MM.1S (cell line): ENCODE results near the gene RAB6B.

ENCODE experiments used
- DNase-seq: peaks from one replicate; pipeline ENCODE4 v3.0.0-alpha.2; 2015
- H2AFZ ChIP-seq: fragments of 300-600 bp; sonication (generic); 2 replicates; pipeline ENCODE4 v1.6.0; 2016; ENCODE audit warnings: antibody characterized with exemption, low read length
- H3F3A ChIP-seq: fragments of 300-600 bp; sonication (generic); 2 replicates; pipeline ENCODE4 v1.6.1; 2016; ENCODE audit warnings: mild to moderate bottlenecking, antibody characterized with exemption, low read length, moderate library complexity, mixed read lengths; ENCODE audit not compliant: insufficient read depth
- H3K27ac ChIP-seq: fragments of 300-600 bp; sonication (generic); 2 replicates; pipeline ENCODE4 v1.5.1; 2016; ENCODE audit warnings: mild to moderate bottlenecking, low read length
- H3K27me3 ChIP-seq: fragments of 300-600 bp; sonication (generic); replicated peaks from 2 replicates; pipeline ENCODE4 v1.6.0; 2016; ENCODE audit warnings: low read length; ENCODE audit not compliant: insufficient read depth
- H3K36me3 ChIP-seq: fragments of 300-600 bp; sonication (generic); replicated peaks from 2 replicates; pipeline ENCODE4 v1.6.1; 2016; ENCODE audit warnings: mild to moderate bottlenecking, low read length, mixed read lengths; ENCODE audit not compliant: insufficient read depth
- H3K4me1 ChIP-seq: fragments of 300-600 bp; sonication (generic); 2 replicates; pipeline ENCODE4 v1.6.1; 2016; ENCODE audit warnings: low read length, mixed read lengths
- H3K4me2 ChIP-seq: fragments of 300-600 bp; sonication (generic); 2 replicates; pipeline ENCODE4 v1.6.0; 2016; ENCODE audit warnings: low read depth, low read length
- H3K4me3 ChIP-seq: fragments of 300-600 bp; sonication (generic); 2 replicates; pipeline ENCODE4 v1.5.1; 2016; ENCODE audit warnings: low read length, mixed read lengths
- H3K79me2 ChIP-seq: fragments of 300-600 bp; sonication (generic); 2 replicates; pipeline ENCODE4 v1.6.1; 2016; ENCODE audit warnings: mixed run types, low read length, mixed read lengths
- H3K9ac ChIP-seq: fragments of 300-600 bp; sonication (generic); 2 replicates; pipeline ENCODE4 v1.6.1; 2016; ENCODE audit warnings: low read length, mixed read lengths
- H3K9me2 ChIP-seq: fragments of 300-600 bp; sonication (generic); replicated peaks from 2 replicates; pipeline ENCODE4 v1.6.1; 2016; ENCODE audit warnings: mild to moderate bottlenecking, low read length, mixed read lengths; ENCODE audit not compliant: insufficient read depth
- H3K9me3 ChIP-seq: fragments of 300-600 bp; sonication (generic); replicated peaks from 2 replicates; pipeline ENCODE4 v1.6.1; 2016; ENCODE audit warnings: mild to moderate bottlenecking, low read length, mixed read lengths; ENCODE audit not compliant: insufficient read depth
- H4K20me1 ChIP-seq: fragments of 300-600 bp; sonication (generic); 2 replicates; pipeline ENCODE4 v1.6.1; 2016; ENCODE audit warnings: mild to moderate bottlenecking, low read length, moderate library complexity, mixed read lengths; ENCODE audit not compliant: insufficient read depth
- EZH2 ChIP-seq: fragments of 300-600 bp; sonication (generic); optimal IDR thresholded peaks from 2 replicates; pipeline ENCODE3; 2017; ENCODE audit warnings: low read depth, mild to moderate bottlenecking, antibody characterized with exemption, low read length, mixed read lengths
- EZH2phosphoT487 ChIP-seq: fragments of 300-600 bp; sonication (generic); IDR thresholded peaks from 2 replicates; pipeline ENCODE4 v1.6.1; 2018; ENCODE audit warnings: antibody characterized with exemption, low read length
- TF ChIP-seq, protein P1 (sequence below): fragments of 300-600 bp; sonication (generic); IDR thresholded peaks from 2 replicates; pipeline ENCODE4 v1.5.1; 2016; ENCODE audit warnings: antibody characterized with exemption, low read length, mixed read lengths

RAB6B gene

GRCh38 chr3:133887074-133887802 lies 8.4 kb downstream of the RAB6B start:
- Histone ChIP-seq H3K9ac (no peak overlapping the region), H3K4me2 (no peak overlapping the region), H3K9me2 (no peaks in the 10 kb centered on the region), H3K9me3 (no peaks in the 10 kb centered on the region), H3K36me3 (no peaks in the 10 kb centered on the region), H3K4me3 (no peak overlapping the region), H3K27me3 (no peaks in the 10 kb centered on the region), H3K79me2 (no peaks in the 10 kb centered on the region), H2AFZ (no peak overlapping the region), H3K4me1 (no peaks in the 10 kb centered on the region), H3F3A (no peaks in the 10 kb centered on the region), H3K27ac (no peak overlapping the region), H4K20me1 (no peaks in the 10 kb centered on the region)
- DNase-seq: no peak
- TF ChIP-seq EZH2phosphoT487: no peak
- TF ChIP-seq EZH2: no peak
- TF ChIP-seq, protein P1, sequence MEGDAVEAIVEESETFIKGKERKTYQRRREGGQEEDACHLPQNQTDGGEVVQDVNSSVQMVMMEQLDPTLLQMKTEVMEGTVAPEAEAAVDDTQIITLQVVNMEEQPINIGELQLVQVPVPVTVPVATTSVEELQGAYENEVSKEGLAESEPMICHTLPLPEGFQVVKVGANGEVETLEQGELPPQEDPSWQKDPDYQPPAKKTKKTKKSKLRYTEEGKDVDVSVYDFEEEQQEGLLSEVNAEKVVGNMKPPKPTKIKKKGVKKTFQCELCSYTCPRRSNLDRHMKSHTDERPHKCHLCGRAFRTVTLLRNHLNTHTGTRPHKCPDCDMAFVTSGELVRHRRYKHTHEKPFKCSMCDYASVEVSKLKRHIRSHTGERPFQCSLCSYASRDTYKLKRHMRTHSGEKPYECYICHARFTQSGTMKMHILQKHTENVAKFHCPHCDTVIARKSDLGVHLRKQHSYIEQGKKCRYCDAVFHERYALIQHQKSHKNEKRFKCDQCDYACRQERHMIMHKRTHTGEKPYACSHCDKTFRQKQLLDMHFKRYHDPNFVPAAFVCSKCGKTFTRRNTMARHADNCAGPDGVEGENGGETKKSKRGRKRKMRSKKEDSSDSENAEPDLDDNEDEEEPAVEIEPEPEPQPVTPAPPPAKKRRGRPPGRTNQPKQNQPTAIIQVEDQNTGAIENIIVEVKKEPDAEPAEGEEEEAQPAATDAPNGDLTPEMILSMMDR: no peak

DNA sequence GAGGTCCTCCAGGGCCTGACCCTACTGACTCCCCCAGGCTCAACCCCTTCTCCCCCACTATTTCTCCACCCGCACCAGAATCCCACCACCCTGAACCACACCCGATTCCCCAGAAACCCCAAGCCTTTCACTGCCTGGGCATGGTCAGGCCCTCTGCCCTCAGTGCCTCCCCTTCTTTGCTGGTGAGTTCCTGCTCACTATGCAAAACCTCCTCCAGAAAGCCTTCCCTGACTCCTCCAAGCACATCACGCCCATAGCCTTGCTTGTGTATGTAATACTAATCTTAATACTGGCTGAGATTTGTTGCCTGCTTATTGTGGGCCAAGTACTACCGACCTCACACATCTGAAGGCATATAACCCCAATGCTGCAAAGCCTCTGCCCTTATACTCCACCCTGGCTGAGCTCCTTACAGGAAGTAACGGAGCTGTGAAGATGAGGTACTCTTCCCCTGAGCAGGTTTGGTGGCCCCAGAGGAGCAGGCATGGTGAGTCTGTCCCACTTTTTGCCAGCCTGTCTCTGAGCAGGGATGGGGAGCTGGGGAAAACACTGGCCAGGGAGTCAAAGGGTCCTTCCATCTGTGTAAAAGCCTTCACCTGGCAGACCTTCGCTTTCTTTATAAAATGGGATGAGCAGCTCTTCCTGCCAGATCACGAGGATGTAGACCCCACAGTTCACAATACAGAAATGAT lies 9.5 kb downstream of the RAB6B start:
- no peak for DNase-seq

GRCh38 chr3:133884887-133885711 lies 10.6 kb downstream of the RAB6B start:
- Histone ChIP-seq H4K20me1 (no peaks in the 10 kb centered on the region), H3K27ac (no peak overlapping the region), H3K36me3 (no peaks in the 10 kb centered on the region), H3K79me2 (no peaks in the 10 kb centered on the region), H3K4me2 (no peak overlapping the region), H3K9me3 (no peaks in the 10 kb centered on the region), H2AFZ (no peak overlapping the region), H3K9ac (no peak overlapping the region), H3F3A (no peaks in the 10 kb centered on the region), H3K4me1 (no peaks in the 10 kb centered on the region), H3K27me3 (no peaks in the 10 kb centered on the region), H3K4me3 (no peak overlapping the region), H3K9me2 (no peaks in the 10 kb centered on the region)
- TF ChIP-seq, protein P1: no peak
- TF ChIP-seq EZH2: no peak
- TF ChIP-seq EZH2phosphoT487: no peak
- DNase-seq: no peak

More for the DNA sequence above, 9.5 kb downstream of the RAB6B start:
- no peak overlapping the region for H3K4me2 ChIP-seq
- no peaks in the 10 kb centered on the region for H3K9me2 ChIP-seq
- no peaks in the 10 kb centered on the region for H3F3A ChIP-seq
- H3K27ac ChIP-seq: no peak overlapping the region
- H4K20me1 ChIP-seq: no peaks in the 10 kb centered on the region
- no peak overlapping the region for H2AFZ ChIP-seq
- no peak overlapping the region for H3K4me3 ChIP-seq
- H3K9ac ChIP-seq: no peak overlapping the region
- no peaks in the 10 kb centered on the region for H3K79me2 ChIP-seq
- no peaks in the 10 kb centered on the region for H3K27me3 ChIP-seq
- no peaks in the 10 kb centered on the region for H3K36me3 ChIP-seq
- no peaks in the 10 kb centered on the region for H3K4me1 ChIP-seq
- H3K9me3 ChIP-seq: no peaks in the 10 kb centered on the region
- TF ChIP-seq, protein P1: no peak
- TF ChIP-seq EZH2 (no peak), EZH2phosphoT487 (no peak)
